Measurements from ENCODE around the gene SSC5D. TPM values are rescaled to one million over a fixed set of nuclear protein-coding genes. Genes with fewer than 3 reads are reported as not detected.

Gene SSC5D
- polyA plus RNA-seq, 1 donor (not counting 4 experiments of a cell fraction or from before 2014, with no cell fraction given): not detected

DNA sequence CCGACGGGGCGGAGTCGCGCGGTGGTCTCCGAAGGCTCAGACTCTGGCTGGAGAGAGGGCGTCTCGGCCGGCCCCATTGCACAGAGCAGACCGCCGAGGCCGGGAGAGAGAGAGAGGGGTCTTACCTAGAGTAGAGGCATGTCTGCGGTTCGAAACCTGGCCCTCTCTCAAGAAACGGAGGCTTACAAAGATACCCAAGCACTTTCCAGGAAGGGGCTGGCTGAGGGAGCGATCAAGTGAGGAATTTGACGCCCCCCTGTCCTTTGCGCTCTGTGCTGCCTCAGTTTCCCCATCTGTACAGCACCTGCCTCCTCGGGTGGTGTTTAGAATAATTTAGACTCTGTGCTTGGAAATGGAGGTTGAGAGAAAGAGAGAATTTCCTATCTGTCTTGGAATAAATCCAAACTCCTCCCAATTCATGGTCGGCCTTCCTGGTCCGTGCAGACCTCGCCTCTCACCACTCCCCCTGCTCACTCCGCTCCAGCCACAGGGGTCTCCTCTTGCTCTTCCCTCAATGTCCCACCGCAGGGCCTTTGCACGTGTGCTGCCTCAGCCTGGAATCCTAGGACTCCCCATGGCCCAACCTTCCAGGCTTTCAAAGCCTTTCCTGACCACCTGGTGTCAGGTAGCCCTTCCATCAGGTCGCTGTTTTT, 26.1 kb upstream of the SSC5D start:
- DNase-seq (ENCODE audit: low read depth, low spot score) (no peak), FAIRE-seq (no peak)
- H3K4me3 ChIP-seq (ENCODE audit: control insufficient read depth in 2 of 3, extremely low read depth in 1 of 3, insufficient read depth in 2 of 3, low read depth in 1 of 3, low read length in 3 of 3): peak overlapping the region; percentile 75 to 92 (median 78)
- dilution Hi-C loops (cut with MboI; ENCODE audit: extremely low pct_ligation_motif_present, low sequenced_read_pairs): no loop called here
- no peaks in the 10 kb centered on the region for H3K36me3 ChIP-seq (ENCODE audit: control insufficient read depth in 2 of 2, extremely low read depth in 1 of 2, insufficient read depth in 2 of 2, low read length in 2 of 2)
- peaks cover 9% of the 10 kb centered on the region for H3K4me1 ChIP-seq (ENCODE audit: control insufficient read depth, extremely low read depth, insufficient read depth, low read length)
- no peaks in the 10 kb centered on the region for H3K27me3 ChIP-seq (ENCODE audit: control insufficient read depth, extremely low read depth, insufficient read depth, low read length)
- H4K20me1 ChIP-seq (ENCODE audit: control insufficient read depth, extremely low read depth, insufficient read depth, low read length): no peaks in the 10 kb centered on the region
- peak overlapping the region; percentile 95 for H2AFZ ChIP-seq (ENCODE audit: control insufficient read depth, low read length)
- H3K27ac ChIP-seq (ENCODE audit: control insufficient read depth, insufficient read depth, low read length): peak overlapping the region; percentile 71
- H3K4me2 ChIP-seq (ENCODE audit: control insufficient read depth, extremely low read depth, insufficient read depth, low read depth, low read length): peak overlapping the region; percentile 96
- peak overlapping the region; percentile 88 for H3K9ac ChIP-seq (ENCODE audit: control insufficient read depth, extremely low read depth, insufficient read depth, low read length)
- H3K9me1 ChIP-seq (ENCODE audit: control insufficient read depth, extremely low read depth, insufficient read depth, low read length): no peaks in the 10 kb centered on the region
- no peak for TF ChIP-seq EZH2 (IDR thresholded peaks at IDR 0.05; ENCODE audit: low read length)
- TF ChIP-seq, protein P1, sequence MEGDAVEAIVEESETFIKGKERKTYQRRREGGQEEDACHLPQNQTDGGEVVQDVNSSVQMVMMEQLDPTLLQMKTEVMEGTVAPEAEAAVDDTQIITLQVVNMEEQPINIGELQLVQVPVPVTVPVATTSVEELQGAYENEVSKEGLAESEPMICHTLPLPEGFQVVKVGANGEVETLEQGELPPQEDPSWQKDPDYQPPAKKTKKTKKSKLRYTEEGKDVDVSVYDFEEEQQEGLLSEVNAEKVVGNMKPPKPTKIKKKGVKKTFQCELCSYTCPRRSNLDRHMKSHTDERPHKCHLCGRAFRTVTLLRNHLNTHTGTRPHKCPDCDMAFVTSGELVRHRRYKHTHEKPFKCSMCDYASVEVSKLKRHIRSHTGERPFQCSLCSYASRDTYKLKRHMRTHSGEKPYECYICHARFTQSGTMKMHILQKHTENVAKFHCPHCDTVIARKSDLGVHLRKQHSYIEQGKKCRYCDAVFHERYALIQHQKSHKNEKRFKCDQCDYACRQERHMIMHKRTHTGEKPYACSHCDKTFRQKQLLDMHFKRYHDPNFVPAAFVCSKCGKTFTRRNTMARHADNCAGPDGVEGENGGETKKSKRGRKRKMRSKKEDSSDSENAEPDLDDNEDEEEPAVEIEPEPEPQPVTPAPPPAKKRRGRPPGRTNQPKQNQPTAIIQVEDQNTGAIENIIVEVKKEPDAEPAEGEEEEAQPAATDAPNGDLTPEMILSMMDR (optimal IDR thresholded peaks at IDR 0.05 in 1 of 3, IDR thresholded peaks at IDR 0.05 in 1 of 3, conservative IDR thresholded peaks at IDR 0.05 in 1 of 3; ENCODE audit: extremely low read depth in 1 of 3, insufficient read depth in 2 of 3, low read length in 3 of 3): no peak
- H3K9me3 ChIP-seq (ENCODE audit: control insufficient read depth, low read depth, low read length): no peaks in the 10 kb centered on the region
- H3K79me2 ChIP-seq (ENCODE audit: control insufficient read depth, insufficient read depth, low read length): no peaks in the 10 kb centered on the region

DNA sequence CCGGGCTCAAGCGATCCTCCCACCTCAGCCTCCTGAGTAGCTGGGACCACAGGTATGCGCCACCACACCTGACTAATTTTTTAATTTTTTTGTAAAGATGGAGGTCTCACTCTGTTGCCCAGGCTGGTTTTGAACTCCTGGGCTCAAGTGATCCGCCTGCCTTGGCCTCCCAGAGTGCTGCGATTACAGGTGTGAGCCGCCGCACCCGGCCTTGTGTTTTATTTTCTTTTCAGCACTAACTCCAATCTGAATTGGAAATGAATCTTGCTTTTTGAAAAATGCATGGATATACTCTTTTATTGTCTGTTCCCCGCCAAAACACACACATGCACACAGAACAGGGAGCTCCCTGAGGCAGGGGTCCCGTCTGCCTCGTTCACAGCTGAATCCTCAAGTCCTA, 25.5 kb upstream of the SSC5D start:
- no peaks in the 10 kb centered on the region for H3K9me3 ChIP-seq (ENCODE audit: control insufficient read depth, low read depth, low read length)
- no peaks in the 10 kb centered on the region for H4K20me1 ChIP-seq (ENCODE audit: control insufficient read depth, extremely low read depth, insufficient read depth, low read length)
- H2AFZ ChIP-seq (ENCODE audit: control insufficient read depth, low read length): no peak overlapping the region
- H3K27me3 ChIP-seq (ENCODE audit: control insufficient read depth, extremely low read depth, insufficient read depth, low read length): no peaks in the 10 kb centered on the region
- no peaks in the 10 kb centered on the region for H3K79me2 ChIP-seq (ENCODE audit: control insufficient read depth, insufficient read depth, low read length)
- TF ChIP-seq EZH2 (IDR thresholded peaks at IDR 0.05; ENCODE audit: low read length): no peak
- H3K36me3 ChIP-seq (ENCODE audit: control insufficient read depth in 2 of 2, extremely low read depth in 1 of 2, insufficient read depth in 2 of 2, low read length in 2 of 2): no peaks in the 10 kb centered on the region
- dilution Hi-C loops (cut with MboI; ENCODE audit: extremely low pct_ligation_motif_present, low sequenced_read_pairs): no loop called here
- FAIRE-seq (no peak), DNase-seq (ENCODE audit: low read depth, low spot score) (no peak)
- no peak overlapping the region for H3K4me3 ChIP-seq (ENCODE audit: control insufficient read depth in 2 of 3, extremely low read depth in 1 of 3, insufficient read depth in 2 of 3, low read depth in 1 of 3, low read length in 3 of 3)
- H3K27ac ChIP-seq (ENCODE audit: control insufficient read depth, insufficient read depth, low read length): no peak overlapping the region
- peak overlapping the region; percentile 96 for H3K4me2 ChIP-seq (ENCODE audit: control insufficient read depth, extremely low read depth, insufficient read depth, low read depth, low read length)
- peaks cover 9% of the 10 kb centered on the region for H3K4me1 ChIP-seq (ENCODE audit: control insufficient read depth, extremely low read depth, insufficient read depth, low read length)
- H3K9me1 ChIP-seq (ENCODE audit: control insufficient read depth, extremely low read depth, insufficient read depth, low read length): no peaks in the 10 kb centered on the region
- no peak overlapping the region for H3K9ac ChIP-seq (ENCODE audit: control insufficient read depth, extremely low read depth, insufficient read depth, low read length)

DNA sequence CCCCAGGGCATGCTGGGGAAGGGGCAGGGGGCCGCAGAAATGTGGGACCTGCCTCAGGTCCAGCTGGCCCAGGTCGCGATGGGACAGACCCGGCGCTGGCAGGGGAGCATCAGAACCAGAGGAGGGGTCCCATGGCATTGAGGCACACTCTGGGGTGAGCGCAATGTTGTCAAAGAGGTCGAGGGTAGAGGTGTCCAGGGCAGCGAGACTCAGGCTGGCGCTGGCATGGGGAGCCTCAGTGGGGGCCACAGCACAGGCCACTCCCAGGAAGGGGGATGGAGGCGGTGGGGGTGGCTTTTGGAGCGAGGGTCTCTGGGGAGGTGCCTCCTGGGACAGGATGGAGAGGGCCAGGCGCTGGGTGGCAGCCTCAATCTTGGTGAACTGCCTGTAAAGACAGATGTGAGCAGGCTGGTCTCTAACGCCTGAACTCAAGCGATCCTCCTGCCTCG, 24.6 kb upstream of the SSC5D start:
- H3K4me3 ChIP-seq (ENCODE audit: control insufficient read depth in 2 of 3, extremely low read depth in 1 of 3, insufficient read depth in 2 of 3, low read depth in 1 of 3, low read length in 3 of 3): no peak overlapping the region
- DNase-seq (ENCODE audit: low read depth, low spot score) (no peak), FAIRE-seq (no peak)
- dilution Hi-C loops (cut with MboI; ENCODE audit: extremely low pct_ligation_motif_present, low sequenced_read_pairs): no loop called here
- no peaks in the 10 kb centered on the region for H3K36me3 ChIP-seq (ENCODE audit: control insufficient read depth in 2 of 2, extremely low read depth in 1 of 2, insufficient read depth in 2 of 2, low read length in 2 of 2)
- no peak overlapping the region for H3K9ac ChIP-seq (ENCODE audit: control insufficient read depth, extremely low read depth, insufficient read depth, low read length)
- no peak overlapping the region for H3K4me2 ChIP-seq (ENCODE audit: control insufficient read depth, extremely low read depth, insufficient read depth, low read depth, low read length)
- H3K27me3 ChIP-seq (ENCODE audit: control insufficient read depth, extremely low read depth, insufficient read depth, low read length): no peaks in the 10 kb centered on the region
- H2AFZ ChIP-seq (ENCODE audit: control insufficient read depth, low read length): no peak overlapping the region
- no peak overlapping the region for H3K27ac ChIP-seq (ENCODE audit: control insufficient read depth, insufficient read depth, low read length)
- H3K9me1 ChIP-seq (ENCODE audit: control insufficient read depth, extremely low read depth, insufficient read depth, low read length): no peaks in the 10 kb centered on the region
- H3K4me1 ChIP-seq (ENCODE audit: control insufficient read depth, extremely low read depth, insufficient read depth, low read length): peaks cover 11% of the 10 kb centered on the region
- H3K79me2 ChIP-seq (ENCODE audit: control insufficient read depth, insufficient read depth, low read length): no peaks in the 10 kb centered on the region
- H3K9me3 ChIP-seq (ENCODE audit: control insufficient read depth, low read depth, low read length): no peaks in the 10 kb centered on the region
- H4K20me1 ChIP-seq (ENCODE audit: control insufficient read depth, extremely low read depth, insufficient read depth, low read length): no peaks in the 10 kb centered on the region
- TF ChIP-seq, protein P1 (optimal IDR thresholded peaks at IDR 0.05 in 1 of 3, IDR thresholded peaks at IDR 0.05 in 1 of 3, conservative IDR thresholded peaks at IDR 0.05 in 1 of 3; ENCODE audit: extremely low read depth in 1 of 3, insufficient read depth in 2 of 3, low read length in 3 of 3): no peak
- no peak for TF ChIP-seq EZH2 (IDR thresholded peaks at IDR 0.05; ENCODE audit: low read length)

Measured in keratinocyte (primary cell).